IPS-18a (cell line): ENCODE measurements around the gene WNT16.
"Not testable (repeated sequence)": the region's sequence is repeated elsewhere in the genome, so short reads cannot be mapped to it uniquely, and the experiment has no call there.

Source experiments
- H3K27ac ChIP-seq: one replicate; pipeline ENCODE4 v1.5.1; 2013; ENCODE audit warnings: low read length
- H3K27me3 ChIP-seq: one replicate; pipeline ENCODE4 v1.6.1; 2013; ENCODE audit warnings: mild to moderate bottlenecking, low read length; ENCODE audit not compliant: control insufficient read depth, insufficient read depth
- H3K36me3 ChIP-seq: one replicate; pipeline ENCODE4 v1.6.1; 2013; ENCODE audit warnings: low read depth, low read length; ENCODE audit not compliant: control insufficient read depth
- H3K4me1 ChIP-seq: one replicate; pipeline ENCODE4 v1.6.1; 2013; ENCODE audit warnings: low read depth, low read length; ENCODE audit not compliant: control insufficient read depth
- H3K4me3 ChIP-seq: one replicate; pipeline ENCODE4 v1.5.1; 2013; ENCODE audit warnings: low read length
- H3K9ac ChIP-seq: one replicate; pipeline ENCODE4 v1.6.1; 2013; ENCODE audit warnings: mild to moderate bottlenecking, low read length, moderate library complexity
- H3K9me3 ChIP-seq: one replicate; pipeline ENCODE4 v1.6.1; 2013; ENCODE audit warnings: low read depth, low read length; ENCODE audit not compliant: control insufficient read depth

Gene WNT16

GRCh38 chr7:121313220-121313792 is 15.5 kb upstream of the WNT16 start:
- Histone ChIP-seq H3K36me3 (no peaks in the 10 kb centered on the region), H3K27ac (no peak overlapping the region), H3K4me3 (no peak overlapping the region), H3K4me1 (no peaks in the 10 kb centered on the region), H3K9ac (no peak overlapping the region), H3K9me3 (no peaks in the 10 kb centered on the region), H3K27me3 (no peaks in the 10 kb centered on the region)

DNA sequence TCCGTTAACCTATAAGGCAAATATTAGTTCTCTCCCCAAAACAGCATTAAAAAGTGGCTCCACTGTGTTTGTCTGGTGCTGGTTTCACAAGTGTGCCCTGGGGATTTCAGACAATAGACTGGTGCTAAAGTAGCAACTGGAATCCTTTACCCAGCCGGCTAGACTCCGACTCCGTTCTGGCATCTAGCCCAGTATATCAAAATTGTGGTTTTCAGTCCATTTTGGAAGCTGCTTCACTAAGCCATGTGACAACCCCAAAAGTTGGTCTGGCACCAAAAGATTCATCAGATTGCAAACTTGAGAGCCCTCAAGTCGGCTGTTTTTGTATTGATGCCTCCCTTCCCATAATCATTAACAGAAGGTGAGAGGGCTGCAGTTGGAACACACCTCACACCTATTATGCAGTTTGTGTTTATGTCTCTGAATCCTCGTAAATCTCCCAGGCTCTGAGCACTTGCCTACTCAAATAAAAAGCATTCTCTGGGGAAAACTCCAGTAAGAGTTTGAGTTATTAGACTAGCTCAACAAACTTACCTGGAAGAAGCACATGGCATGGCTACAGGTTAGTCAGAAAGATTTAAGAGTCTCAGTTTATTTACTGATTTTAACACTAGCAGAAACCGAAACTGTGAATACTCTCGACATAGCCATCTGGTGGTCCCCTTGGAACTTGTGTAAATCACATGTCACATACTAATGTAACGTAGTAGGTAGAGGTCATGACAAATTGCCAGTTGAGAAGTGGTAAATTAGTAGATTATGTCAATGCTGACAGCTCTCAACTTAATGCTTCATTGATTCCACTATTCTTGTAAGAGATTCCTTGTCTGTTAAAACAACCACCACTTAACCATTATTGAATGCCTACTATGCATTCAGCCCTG is 14.8 kb upstream of the WNT16 start:
- Histone ChIP-seq H3K36me3 (no peaks in the 10 kb centered on the region), H3K9me3 (no peaks in the 10 kb centered on the region), H3K27me3 (no peaks in the 10 kb centered on the region), H3K27ac (no peak overlapping the region), H3K9ac (no peak overlapping the region), H3K4me1 (no peaks in the 10 kb centered on the region), H3K4me3 (no peak overlapping the region)

- not testable (repeated sequence) for H3K9me3 ChIP-seq, H3K4me1 ChIP-seq, H3K27ac ChIP-seq, H3K36me3 ChIP-seq, H3K4me3 ChIP-seq, H3K27me3 ChIP-seq, H3K9ac ChIP-seq
Observed at GRCh38 chr7:121315170-121315569, 13.6 kb upstream of the WNT16 start.

DNA sequence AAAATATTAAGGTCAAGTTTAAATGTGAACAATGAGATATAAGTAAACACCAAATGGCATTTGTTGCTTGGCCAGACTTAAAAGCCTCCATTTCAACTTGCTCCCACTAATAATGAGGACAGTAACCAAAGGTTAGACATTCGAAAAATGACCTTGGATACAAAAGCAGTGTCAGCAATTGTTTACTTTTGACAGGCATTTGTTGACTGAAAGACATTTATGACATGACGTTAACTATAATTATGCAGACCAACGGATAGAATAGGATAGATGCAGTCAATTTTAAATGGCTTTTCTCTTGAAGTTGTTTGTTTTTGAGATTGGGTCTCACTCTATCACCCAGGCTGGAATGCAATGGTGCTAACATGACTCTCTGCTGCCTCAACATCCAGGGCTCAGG is 6.3 kb upstream of the WNT16 start:
- no peaks in the 10 kb centered on the region for H3K9me3 ChIP-seq
- no peak overlapping the region for H3K27ac ChIP-seq
- H3K4me3 ChIP-seq, result no peak overlapping the region
- H3K9ac ChIP-seq, result no peak overlapping the region
- H3K36me3 ChIP-seq, result no peaks in the 10 kb centered on the region
- H3K27me3 ChIP-seq, result no peaks in the 10 kb centered on the region
- no peaks in the 10 kb centered on the region for H3K4me1 ChIP-seq

DNA sequence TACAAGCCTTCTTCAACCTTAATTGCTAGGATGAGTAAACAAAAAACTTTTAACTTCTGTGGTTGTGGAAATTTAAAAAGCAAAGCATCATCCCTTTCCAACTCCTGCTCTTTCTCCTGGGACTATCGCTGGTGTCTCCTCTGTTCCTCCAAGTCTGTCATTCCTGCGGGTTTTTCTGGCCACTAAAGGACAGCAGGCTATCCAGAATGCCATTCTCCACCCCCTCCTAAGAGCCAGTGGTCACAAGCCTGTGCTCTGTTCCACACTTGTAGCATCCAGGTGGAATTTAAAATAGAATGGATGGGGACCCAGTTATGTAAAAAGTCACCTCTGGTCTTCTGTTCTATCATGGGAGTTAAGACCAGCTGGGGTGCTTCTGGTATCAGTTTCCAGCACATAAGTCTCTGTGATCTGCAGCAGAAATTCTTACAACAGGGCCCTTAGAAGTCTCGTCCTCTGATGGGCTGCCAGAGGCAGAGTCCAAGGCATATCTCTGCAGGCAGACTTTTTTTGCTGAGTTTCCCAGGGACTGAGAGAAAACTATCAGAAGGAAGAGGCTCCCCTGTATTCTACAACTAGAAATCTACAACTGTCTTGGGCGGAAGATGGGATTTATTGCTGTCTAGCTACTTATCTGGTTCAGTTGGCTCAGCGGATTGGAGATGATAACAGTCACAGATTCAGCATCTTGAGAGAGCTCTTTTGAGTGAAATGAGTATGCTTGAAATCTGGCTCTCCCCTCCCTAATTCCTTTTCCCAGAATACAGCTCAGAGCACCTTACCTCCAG is 5.1 kb upstream of the WNT16 start:
- Histone ChIP-seq H3K9ac (no peak overlapping the region), H3K36me3 (no peaks in the 10 kb centered on the region), H3K4me1 (no peaks in the 10 kb centered on the region), H3K27ac (no peak overlapping the region), H3K4me3 (no peak overlapping the region), H3K9me3 (no peaks in the 10 kb centered on the region), H3K27me3 (peaks cover 10% of the 10 kb centered on the region)

DNA sequence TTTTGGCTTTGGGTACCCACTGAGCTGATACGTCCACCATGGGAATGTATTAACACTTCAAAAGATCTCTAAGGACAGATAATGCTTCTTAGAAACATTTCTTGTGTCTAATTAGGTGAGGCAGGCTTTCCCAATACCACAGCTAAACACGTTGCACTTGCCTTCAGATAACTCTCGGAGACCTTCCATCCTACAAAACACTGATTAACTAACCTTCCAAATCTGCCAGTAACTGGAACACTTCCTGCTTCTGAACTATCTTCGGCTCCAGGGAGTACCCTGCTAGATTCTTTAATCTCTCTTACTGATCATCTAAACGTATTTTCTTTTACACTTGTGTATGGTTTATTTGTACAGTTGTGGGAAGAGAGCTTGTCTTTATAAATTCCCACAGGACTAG is 1.1 kb upstream of the WNT16 start:
- Histone ChIP-seq H3K9ac (no peak overlapping the region), H3K4me1 (no peaks in the 10 kb centered on the region), H3K27ac (no peak overlapping the region), H3K9me3 (no peaks in the 10 kb centered on the region), H3K36me3 (no peaks in the 10 kb centered on the region), H3K4me3 (no peak overlapping the region), H3K27me3 (peaks cover 47% of the 10 kb centered on the region)

DNA sequence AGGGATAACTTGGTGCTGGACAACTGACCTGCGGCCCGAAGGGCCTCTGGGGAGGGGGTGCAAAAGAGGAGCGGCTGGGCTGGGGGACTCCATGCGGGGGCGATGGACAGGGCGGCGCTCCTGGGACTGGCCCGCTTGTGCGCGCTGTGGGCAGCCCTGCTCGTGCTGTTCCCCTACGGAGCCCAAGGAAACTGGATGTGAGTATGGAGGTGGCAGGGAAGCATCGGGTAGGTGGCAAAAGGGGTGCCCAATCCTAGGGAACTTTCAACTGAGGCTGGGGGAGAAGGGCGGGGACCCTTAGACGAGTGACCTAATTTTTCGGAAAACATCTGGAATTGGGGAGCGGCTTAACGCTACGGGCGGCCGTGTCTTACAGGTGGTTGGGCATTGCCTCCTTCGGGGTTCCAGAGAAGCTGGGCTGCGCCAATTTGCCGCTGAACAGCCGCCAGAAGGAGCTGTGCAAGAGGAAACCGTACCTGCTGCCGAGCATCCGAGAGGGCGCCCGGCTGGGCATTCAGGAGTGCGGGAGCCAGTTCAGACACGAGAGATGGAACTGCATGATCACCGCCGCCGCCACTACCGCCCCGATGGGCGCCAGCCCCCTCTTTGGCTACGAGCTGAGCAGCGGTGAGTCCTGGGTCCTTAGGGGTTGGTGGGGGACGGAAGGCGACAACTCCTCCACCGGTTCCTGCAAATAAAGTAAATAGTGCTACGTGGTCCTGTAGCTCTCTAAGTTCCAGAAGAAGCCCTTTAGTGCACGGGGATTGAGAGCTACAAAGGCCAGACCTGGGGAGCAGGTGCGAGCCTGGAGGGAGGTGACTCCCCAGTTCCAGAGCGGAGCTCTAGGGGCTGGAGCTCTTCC is 622 bp downstream of the WNT16 start:
- Histone ChIP-seq H3K4me3 (peak overlapping the region; percentile 65), H3K27ac (no peak overlapping the region), H3K4me1 (no peaks in the 10 kb centered on the region), H3K9me3 (no peaks in the 10 kb centered on the region), H3K9ac (no peak overlapping the region), H3K27me3 (peaks cover 47% of the 10 kb centered on the region), H3K36me3 (no peaks in the 10 kb centered on the region)

DNA sequence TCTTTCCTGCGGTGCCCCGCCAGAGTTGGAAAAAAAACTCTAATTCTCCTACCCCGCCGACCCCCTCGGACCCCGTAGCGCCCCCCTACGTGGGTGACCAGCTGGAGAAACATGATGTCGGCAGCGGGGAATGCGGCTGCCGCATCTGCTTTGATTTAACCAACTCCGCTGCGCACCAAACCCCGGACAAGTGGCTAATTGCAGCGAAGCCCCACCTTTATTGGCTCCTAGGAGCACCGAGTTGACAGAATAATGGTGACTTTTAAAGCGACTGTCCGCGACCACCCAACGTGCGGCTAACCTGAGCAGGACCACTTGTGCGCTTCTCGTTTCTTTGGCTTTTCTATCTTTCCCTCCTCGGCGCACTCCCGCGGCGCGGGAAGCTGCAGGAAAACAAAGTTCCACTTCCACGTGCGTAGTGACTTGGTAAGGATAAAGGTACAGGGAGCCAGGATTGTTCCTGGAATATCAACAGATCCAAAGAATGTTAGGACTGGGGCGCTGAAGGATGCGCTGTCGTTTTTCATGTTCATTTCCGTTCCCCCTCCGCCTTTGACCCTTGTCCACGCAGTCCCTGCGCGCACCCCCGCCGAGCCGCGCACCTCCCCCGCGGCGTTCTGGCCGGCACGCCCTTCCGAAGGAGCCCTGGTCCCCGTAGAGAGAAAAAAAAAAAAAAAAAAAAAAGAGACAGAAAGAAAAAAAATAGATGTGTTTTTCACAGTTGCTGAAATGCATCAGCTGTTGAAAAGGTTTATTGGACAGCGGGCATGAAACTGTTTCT is 1.4 kb downstream of the WNT16 start:
- peak overlapping the region; percentile 65 for H3K4me3 ChIP-seq
- peaks cover 47% of the 10 kb centered on the region for H3K27me3 ChIP-seq
- no peaks in the 10 kb centered on the region for H3K4me1 ChIP-seq

DNA sequence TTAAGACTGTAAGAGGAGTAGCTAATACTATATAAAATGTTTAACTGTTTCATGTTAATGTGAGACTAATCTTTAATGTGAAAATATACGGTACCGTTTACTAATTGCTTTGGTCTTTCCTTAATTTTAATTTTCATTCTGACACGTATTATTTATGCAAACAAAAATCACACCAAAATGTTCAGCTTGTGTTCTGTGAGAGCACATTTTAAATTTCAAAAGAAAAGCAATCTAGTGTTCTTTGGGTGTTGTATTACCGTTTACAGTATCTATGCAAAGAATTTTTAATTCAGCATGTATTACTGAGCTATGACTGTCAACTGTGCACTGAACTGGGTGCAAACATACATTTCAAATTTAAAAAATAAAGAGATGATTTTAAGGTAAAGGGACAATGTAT is 2.2 kb downstream of the WNT16 start:
- Histone ChIP-seq H3K4me3 (peak overlapping the region; percentile 65), H3K27me3 (peaks cover 47% of the 10 kb centered on the region), H3K4me1 (no peaks in the 10 kb centered on the region), H3K9ac (no peak overlapping the region), H3K9me3 (no peaks in the 10 kb centered on the region), H3K36me3 (no peaks in the 10 kb centered on the region), H3K27ac (no peak overlapping the region)

More for the DNA sequence above, 1.4 kb downstream of the WNT16 start:
- Histone ChIP-seq H3K36me3 (no peaks in the 10 kb centered on the region), H3K9me3 (no peaks in the 10 kb centered on the region), H3K9ac (no peak overlapping the region), H3K27ac (no peak overlapping the region)

DNA sequence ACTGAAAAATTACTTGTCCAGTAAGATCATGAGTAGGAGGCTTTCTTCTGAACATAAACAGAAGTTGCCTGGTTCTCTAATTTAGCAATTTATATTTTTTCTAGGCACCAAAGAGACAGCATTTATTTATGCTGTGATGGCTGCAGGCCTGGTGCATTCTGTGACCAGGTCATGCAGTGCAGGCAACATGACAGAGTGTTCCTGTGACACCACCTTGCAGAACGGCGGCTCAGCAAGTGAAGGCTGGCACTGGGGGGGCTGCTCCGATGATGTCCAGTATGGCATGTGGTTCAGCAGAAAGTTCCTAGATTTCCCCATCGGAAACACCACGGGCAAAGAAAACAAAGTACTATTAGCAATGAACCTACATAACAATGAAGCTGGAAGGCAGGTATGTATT is 2.8 kb downstream of the WNT16 start:
- Histone ChIP-seq H3K4me3 (no peak overlapping the region), H3K36me3 (no peaks in the 10 kb centered on the region), H3K27me3 (peaks cover 47% of the 10 kb centered on the region), H3K27ac (no peak overlapping the region), H3K4me1 (no peaks in the 10 kb centered on the region), H3K9ac (no peak overlapping the region), H3K9me3 (no peaks in the 10 kb centered on the region)
